ENCODE results near the gene CCDC122. TPM values are rescaled to one million over a fixed set of nuclear protein-coding genes. Genes with fewer than 3 reads are reported as not detected.

CCDC122 gene
- total and polyA plus RNA-seq, 4 experiments from 2014 or later: 1.7 to 4.7 (median 3.7) TPM

- POLR2A ChIA-PET (ENCODE audit: partially characterized antibody): no interaction called here
- Histone ChIP-seq H3K4me1 (ENCODE audit: insufficient read depth, low read length) (no peaks in the 10 kb centered on the region), H3K36me3 (ENCODE audit: insufficient read depth, low read length) (no peaks in the 10 kb centered on the region), H3K27ac (ENCODE audit: low read depth, low read length) (no peak overlapping the region), H3K9me3 (ENCODE audit: control insufficient read depth in 1 of 2, low read length in 2 of 2) (no peaks in the 10 kb centered on the region), H3K4me3 (ENCODE audit: low read length in 2 of 2) (no peak overlapping the region), H3K27me3 (ENCODE audit: insufficient read depth, low read length) (no peaks in the 10 kb centered on the region)
- peak in 1 of 5 donors; percentile 33 for DNase-seq
- intact Hi-C loops (cut with micrococcal nuclease): no loop called here
- no peak overlapping the region for H3K4me3 Mint-ChIP-seq
- CTCF ChIA-PET (ENCODE audit: partially characterized antibody): interaction anchor here (0.9 to 3.6 kb wide), 9 partner anchors 9 to 1211 kb away, joined by 4 to 26 read pairs (median 15); no protein-coding TSS in a partner anchor
- no peaks in the 10 kb centered on the region for H3K36me3 Mint-ChIP-seq
- H3K27me3 Mint-ChIP-seq: peaks cover 0 to 9% of the 10 kb centered on the region in 2 donors
- no peaks in the 10 kb centered on the region for H3K9me3 Mint-ChIP-seq
- H3K4me1 Mint-ChIP-seq: peaks cover 0 to 3% (median 0%) of the 10 kb centered on the region in 4 donors
- H3K27ac Mint-ChIP-seq: no peak overlapping the region
Observed at GRCh38 chr13:43805071-43805468, 74.5 kb downstream of the CCDC122 start.

DNA sequence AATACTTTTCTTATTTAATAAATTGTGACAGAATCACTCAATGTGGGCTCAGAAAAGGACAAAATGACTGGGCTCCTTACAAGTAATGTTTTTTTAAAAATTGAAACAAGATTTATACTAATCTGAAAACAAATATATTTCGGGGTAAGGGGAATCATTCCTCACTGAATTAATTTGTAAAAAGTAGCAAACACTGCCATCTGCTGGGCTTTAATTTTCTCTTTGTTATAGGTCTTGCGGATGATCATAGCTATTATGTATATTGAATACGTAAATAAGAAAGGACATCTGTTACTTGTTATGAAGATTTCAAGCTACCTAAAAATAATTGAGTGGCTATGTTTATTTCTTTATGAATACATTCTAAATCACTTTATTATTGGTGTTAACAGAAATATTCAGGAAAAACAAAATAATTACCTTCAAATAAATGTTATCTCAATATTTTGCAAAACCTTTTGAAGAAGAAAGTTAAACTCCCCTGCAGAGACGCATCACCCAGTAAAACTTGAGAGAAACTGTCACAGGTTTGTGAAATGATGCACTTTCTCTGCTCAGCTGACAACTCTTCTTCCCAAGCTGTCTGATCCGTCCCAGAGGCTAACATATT lies 75.0 kb downstream of the CCDC122 start:
- Histone ChIP-seq H3K9me3 (ENCODE audit: control insufficient read depth in 1 of 2, low read length in 2 of 2) (no peaks in the 10 kb centered on the region), H3K4me1 (ENCODE audit: insufficient read depth, low read length) (no peaks in the 10 kb centered on the region), H3K36me3 (ENCODE audit: insufficient read depth, low read length) (no peaks in the 10 kb centered on the region), H3K27ac (ENCODE audit: low read depth, low read length) (no peak overlapping the region), H3K27me3 (ENCODE audit: insufficient read depth, low read length) (no peaks in the 10 kb centered on the region), H3K4me3 (ENCODE audit: low read length in 2 of 2) (no peak overlapping the region)
- peaks cover 0 to 3% (median 0%) of the 10 kb centered on the region in 4 donors for H3K4me1 Mint-ChIP-seq
- no peak overlapping the region for H3K27ac Mint-ChIP-seq
- H3K9me3 Mint-ChIP-seq: no peaks in the 10 kb centered on the region
- peaks cover 3 to 8% of the 10 kb centered on the region in 2 donors for H3K27me3 Mint-ChIP-seq
- no peaks in the 10 kb centered on the region for H3K36me3 Mint-ChIP-seq
- intact Hi-C loops (cut with micrococcal nuclease): loop anchor here (1.0 kb wide), 2 partner anchors 717 to 835 kb away; no protein-coding TSS in a partner anchor
- DNase-seq: peak in 4 of 5 donors; percentile 33 to 42 (median 38)
- CTCF ChIA-PET (ENCODE audit: partially characterized antibody): interaction anchor here (0.9 to 3.6 kb wide), 9 partner anchors 9 to 1210 kb away, joined by 4 to 26 read pairs (median 15); no protein-coding TSS in a partner anchor
- POLR2A ChIA-PET (ENCODE audit: partially characterized antibody): no interaction called here
- no peak overlapping the region for H3K4me3 Mint-ChIP-seq

DNA sequence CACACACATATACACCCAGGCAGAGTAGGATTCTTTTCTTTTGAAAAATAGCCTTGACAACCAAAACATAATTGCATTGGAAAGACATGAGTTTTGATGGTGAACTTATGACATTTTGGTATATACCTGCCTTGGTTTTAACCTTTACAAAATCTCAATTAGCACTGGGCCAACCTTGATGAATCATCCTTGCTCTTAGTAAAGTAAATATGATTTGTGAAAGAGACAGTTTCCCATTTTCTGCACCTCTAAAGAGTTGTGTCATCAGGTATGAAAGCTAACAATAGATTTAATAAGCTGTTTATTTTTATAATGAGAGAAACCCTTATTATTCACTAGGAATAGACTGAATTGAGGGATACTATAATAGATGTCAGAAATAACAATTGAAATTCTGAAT lies 77.0 kb downstream of the CCDC122 start:
- Mint-ChIP-seq H3K27me3 (peaks cover 3 to 4% of the 10 kb centered on the region in 2 donors), H3K4me1 (peaks cover 0 to 3% (median under 1%) of the 10 kb centered on the region in 4 donors), H3K4me3 (no peak overlapping the region), H3K36me3 (no peaks in the 10 kb centered on the region), H3K27ac (no peak overlapping the region), H3K9me3 (no peaks in the 10 kb centered on the region)
- DNase-seq: no peak
- Histone ChIP-seq H3K27me3 (ENCODE audit: insufficient read depth, low read length) (no peaks in the 10 kb centered on the region), H3K9me3 (ENCODE audit: control insufficient read depth in 1 of 2, low read length in 2 of 2) (no peaks in the 10 kb centered on the region), H3K4me3 (ENCODE audit: low read length in 2 of 2) (no peak overlapping the region), H3K27ac (ENCODE audit: low read depth, low read length) (no peak overlapping the region), H3K4me1 (ENCODE audit: insufficient read depth, low read length) (no peaks in the 10 kb centered on the region), H3K36me3 (ENCODE audit: insufficient read depth, low read length) (no peaks in the 10 kb centered on the region)
- ChIA-PET CTCF (ENCODE audit: partially characterized antibody) (interaction anchor here (1.6 to 3.6 kb wide), 5 partner anchors 10 to 1208 kb away, joined by 3 to 26 read pairs (median 15); no protein-coding TSS in a partner anchor), POLR2A (ENCODE audit: partially characterized antibody) (no interaction called here)
- intact Hi-C loops (cut with micrococcal nuclease): no loop called here

DNA sequence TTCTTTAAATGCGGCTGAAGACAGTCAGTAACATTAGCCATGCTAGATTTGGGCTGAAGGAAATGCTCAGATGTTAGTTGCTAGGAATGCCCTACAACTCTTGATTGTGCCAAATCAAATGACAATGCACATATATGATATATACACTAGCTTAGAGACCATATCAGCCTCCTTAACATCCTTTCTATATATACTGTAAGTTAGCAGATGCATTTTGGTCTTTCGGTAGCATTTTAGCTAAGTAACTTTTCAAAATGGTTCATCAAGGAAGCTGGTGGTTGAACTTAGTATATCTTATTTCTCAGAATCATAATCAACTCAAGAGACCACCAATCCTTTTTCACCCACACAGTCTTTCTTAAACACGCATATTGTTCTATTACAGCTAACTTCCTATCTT lies 78.7 kb downstream of the CCDC122 start:
- no peaks in the 10 kb centered on the region for H3K9me3 Mint-ChIP-seq
- no peak overlapping the region for H3K27ac Mint-ChIP-seq
- no peak overlapping the region for H3K4me3 Mint-ChIP-seq
- ChIA-PET CTCF (ENCODE audit: partially characterized antibody) (interaction anchor here (1.0 to 1.1 kb wide), 2 partner anchors 11 to 831 kb away, joined by 3 to 6 read pairs; no protein-coding TSS in a partner anchor), POLR2A (ENCODE audit: partially characterized antibody) (no interaction called here)
- Histone ChIP-seq H3K4me1 (ENCODE audit: insufficient read depth, low read length) (no peaks in the 10 kb centered on the region), H3K27me3 (ENCODE audit: insufficient read depth, low read length) (no peaks in the 10 kb centered on the region), H3K9me3 (ENCODE audit: control insufficient read depth in 1 of 2, low read length in 2 of 2) (no peaks in the 10 kb centered on the region), H3K36me3 (ENCODE audit: insufficient read depth, low read length) (no peaks in the 10 kb centered on the region), H3K4me3 (ENCODE audit: low read length in 2 of 2) (no peak overlapping the region), H3K27ac (ENCODE audit: low read depth, low read length) (no peak overlapping the region)
- peaks cover 0 to 7% (median 4%) of the 10 kb centered on the region in 4 donors for H3K4me1 Mint-ChIP-seq
- peaks cover 2 to 9% of the 10 kb centered on the region in 2 donors for H3K27me3 Mint-ChIP-seq
- no peaks in the 10 kb centered on the region for H3K36me3 Mint-ChIP-seq
- no peak for DNase-seq
- intact Hi-C loops (cut with micrococcal nuclease): no loop called here

DNA sequence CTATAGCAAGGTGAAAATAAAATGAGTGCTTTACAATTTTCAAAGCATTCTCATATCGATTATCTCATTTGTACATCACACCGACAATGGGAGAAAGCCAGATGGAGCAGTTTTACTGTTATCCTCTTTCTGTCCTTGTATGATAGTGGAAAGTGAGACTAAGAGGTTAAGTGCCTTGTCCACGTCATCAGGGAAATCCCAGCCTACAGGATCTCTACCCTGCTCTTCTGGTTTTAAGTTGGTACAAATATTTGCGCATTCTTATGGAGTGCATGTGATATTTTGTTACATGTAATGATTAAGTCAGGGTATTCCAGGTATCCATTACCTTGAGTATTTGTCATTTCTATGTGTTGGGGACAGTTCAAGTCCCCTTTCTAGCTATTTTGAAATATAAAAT lies 80.3 kb downstream of the CCDC122 start:
- no peak overlapping the region for H3K27ac Mint-ChIP-seq
- H3K27ac ChIP-seq (ENCODE audit: low read depth, low read length): no peak overlapping the region
- DNase-seq: no peak
- H3K9me3 ChIP-seq (ENCODE audit: control insufficient read depth in 1 of 2, low read length in 2 of 2): no peaks in the 10 kb centered on the region
- H3K4me3 Mint-ChIP-seq: no peak overlapping the region
- ChIA-PET POLR2A (ENCODE audit: partially characterized antibody) (no interaction called here), CTCF (ENCODE audit: partially characterized antibody) (no interaction called here)
- no peaks in the 10 kb centered on the region for H3K4me1 ChIP-seq (ENCODE audit: insufficient read depth, low read length)
- peaks cover 0 to 5% (median 4%) of the 10 kb centered on the region in 4 donors for H3K4me1 Mint-ChIP-seq
- H3K27me3 Mint-ChIP-seq: peaks cover 4 to 15% of the 10 kb centered on the region in 2 donors
- intact Hi-C loops (cut with micrococcal nuclease): no loop called here
- H3K27me3 ChIP-seq (ENCODE audit: insufficient read depth, low read length): no peaks in the 10 kb centered on the region
- H3K4me3 ChIP-seq (ENCODE audit: low read length in 2 of 2): no peak overlapping the region
- no peaks in the 10 kb centered on the region for H3K9me3 Mint-ChIP-seq
- no peaks in the 10 kb centered on the region for H3K36me3 ChIP-seq (ENCODE audit: insufficient read depth, low read length)
- no peaks in the 10 kb centered on the region for H3K36me3 Mint-ChIP-seq

DNA sequence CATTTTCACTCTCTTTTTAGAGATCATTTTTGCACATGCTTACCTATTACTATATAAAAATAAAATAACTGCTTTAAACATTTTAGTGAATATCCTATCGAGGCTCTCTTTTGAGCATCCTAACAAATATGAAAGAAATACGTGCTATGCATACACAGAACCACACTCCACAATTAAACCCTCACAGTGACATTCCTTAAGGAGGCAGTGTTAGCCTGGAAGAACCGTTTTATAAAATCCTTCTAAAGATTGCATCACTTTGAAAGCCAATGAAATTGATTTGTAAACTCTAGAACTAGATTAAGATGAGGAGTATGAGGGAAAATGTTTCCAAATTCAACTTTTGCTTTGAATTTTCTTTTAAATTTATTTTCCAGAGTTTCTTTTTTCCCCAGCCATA lies 81.7 kb downstream of the CCDC122 start:
- H3K27me3 Mint-ChIP-seq: peaks cover 4 to 15% of the 10 kb centered on the region in 2 donors
- intact Hi-C loops (cut with micrococcal nuclease): no loop called here
- Histone ChIP-seq H3K4me1 (ENCODE audit: insufficient read depth, low read length) (no peaks in the 10 kb centered on the region), H3K27ac (ENCODE audit: low read depth, low read length) (no peak overlapping the region), H3K9me3 (ENCODE audit: control insufficient read depth in 1 of 2, low read length in 2 of 2) (no peaks in the 10 kb centered on the region), H3K36me3 (ENCODE audit: insufficient read depth, low read length) (no peaks in the 10 kb centered on the region), H3K4me3 (ENCODE audit: low read length in 2 of 2) (no peak overlapping the region), H3K27me3 (ENCODE audit: insufficient read depth, low read length) (no peaks in the 10 kb centered on the region)
- ChIA-PET POLR2A (ENCODE audit: partially characterized antibody) (no interaction called here), CTCF (ENCODE audit: partially characterized antibody) (no interaction called here)
- no peaks in the 10 kb centered on the region for H3K36me3 Mint-ChIP-seq
- DNase-seq: no peak
- no peaks in the 10 kb centered on the region for H3K9me3 Mint-ChIP-seq
- H3K4me3 Mint-ChIP-seq: no peak overlapping the region
- no peak overlapping the region for H3K27ac Mint-ChIP-seq
- peaks cover 0 to 5% (median 4%) of the 10 kb centered on the region in 4 donors for H3K4me1 Mint-ChIP-seq

DNA sequence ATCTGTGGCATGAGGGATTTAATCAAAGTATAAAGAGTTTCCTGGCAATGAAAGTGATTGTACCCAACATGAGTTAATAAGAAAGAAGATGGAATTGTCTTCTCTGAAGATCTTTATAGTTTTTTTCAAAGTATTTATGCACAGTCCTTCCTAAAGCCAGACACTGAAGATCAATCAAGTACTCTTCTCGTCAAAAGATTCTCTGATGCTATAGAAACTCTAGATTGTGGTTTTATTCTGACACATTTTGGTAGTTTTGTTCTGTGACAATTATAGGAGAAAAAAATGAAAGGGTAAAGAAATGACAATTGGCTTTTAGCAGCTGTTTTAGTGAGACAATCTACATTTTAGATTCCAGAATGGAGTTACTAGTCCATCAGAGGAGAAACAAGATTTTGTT lies 82.4 kb downstream of the CCDC122 start:
- Mint-ChIP-seq H3K27ac (peak overlapping the region in 1 of 7 donors; percentile 2), H3K4me3 (no peak overlapping the region), H3K4me1 (peaks cover 0 to 5% (median 4%) of the 10 kb centered on the region in 4 donors), H3K36me3 (no peaks in the 10 kb centered on the region), H3K9me3 (no peaks in the 10 kb centered on the region), H3K27me3 (peaks cover 4 to 17% of the 10 kb centered on the region in 2 donors)
- no peak overlapping the region for H3K4me3 ChIP-seq (ENCODE audit: low read length in 2 of 2)
- no peak for DNase-seq
- no peaks in the 10 kb centered on the region for H3K36me3 ChIP-seq (ENCODE audit: insufficient read depth, low read length)
- ChIA-PET POLR2A (ENCODE audit: partially characterized antibody) (no interaction called here), CTCF (ENCODE audit: partially characterized antibody) (no interaction called here)
- no peaks in the 10 kb centered on the region for H3K9me3 ChIP-seq (ENCODE audit: control insufficient read depth in 1 of 2, low read length in 2 of 2)
- intact Hi-C loops (cut with micrococcal nuclease): no loop called here
- no peaks in the 10 kb centered on the region for H3K27me3 ChIP-seq (ENCODE audit: insufficient read depth, low read length)
- H3K27ac ChIP-seq (ENCODE audit: low read depth, low read length): no peak overlapping the region
- no peaks in the 10 kb centered on the region for H3K4me1 ChIP-seq (ENCODE audit: insufficient read depth, low read length)
